Astrocyte of the hippocampus (primary cell): Measurements from ENCODE around the gene PTPRJ.

Source experiments
- DNase-seq: peaks from one replicate; pipeline ENCODE4 v3.0.0; 2011; ENCODE audit warnings: low read depth, low spot score

The PTPRJ gene

DNA sequence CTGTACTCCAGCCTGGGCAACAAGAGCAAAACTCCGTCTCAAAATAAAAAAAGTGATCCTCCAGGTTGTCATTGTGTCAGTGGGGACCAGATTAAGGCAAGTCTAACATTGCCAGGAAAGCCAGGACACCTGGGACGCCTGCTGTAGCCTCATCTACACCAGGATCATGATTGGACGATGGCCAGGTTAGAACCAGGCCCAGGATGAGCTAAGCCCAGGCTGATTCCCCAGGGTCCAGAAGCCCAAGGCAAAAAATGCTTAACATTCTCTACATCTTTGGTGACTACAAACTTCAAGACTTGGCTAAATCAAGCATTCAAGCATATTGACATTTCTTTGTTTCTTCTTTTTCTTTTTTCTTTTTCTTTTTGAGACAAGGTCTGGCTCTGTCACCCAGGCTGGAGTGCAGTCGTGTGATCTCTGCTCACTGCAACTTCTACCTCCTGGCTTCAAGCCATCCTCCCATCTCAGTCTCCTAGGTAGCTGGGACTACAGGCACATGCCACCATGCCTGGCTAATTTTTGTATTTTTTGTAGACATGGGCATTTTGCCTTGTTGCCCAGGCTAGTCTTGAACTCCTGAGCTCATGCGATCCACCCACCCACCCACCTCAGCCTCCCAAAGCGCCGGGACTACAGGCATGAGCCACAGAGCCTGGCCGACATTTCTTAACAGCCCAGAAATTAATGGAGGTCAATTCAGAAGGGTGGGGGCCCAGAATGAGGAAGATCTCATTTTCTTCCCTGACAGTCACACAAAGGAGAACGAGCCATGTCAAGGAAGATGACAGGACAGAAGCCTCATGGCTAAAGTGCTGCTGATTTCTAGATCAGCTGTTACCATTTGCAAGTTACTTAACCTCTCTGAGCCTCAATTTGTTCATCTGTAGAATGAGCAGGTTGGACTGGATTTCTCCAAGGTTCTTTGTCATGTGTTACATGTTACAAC, 12.5 kb upstream of the PTPRJ start:
- DNase-seq, result peak; percentile 78

DNA sequence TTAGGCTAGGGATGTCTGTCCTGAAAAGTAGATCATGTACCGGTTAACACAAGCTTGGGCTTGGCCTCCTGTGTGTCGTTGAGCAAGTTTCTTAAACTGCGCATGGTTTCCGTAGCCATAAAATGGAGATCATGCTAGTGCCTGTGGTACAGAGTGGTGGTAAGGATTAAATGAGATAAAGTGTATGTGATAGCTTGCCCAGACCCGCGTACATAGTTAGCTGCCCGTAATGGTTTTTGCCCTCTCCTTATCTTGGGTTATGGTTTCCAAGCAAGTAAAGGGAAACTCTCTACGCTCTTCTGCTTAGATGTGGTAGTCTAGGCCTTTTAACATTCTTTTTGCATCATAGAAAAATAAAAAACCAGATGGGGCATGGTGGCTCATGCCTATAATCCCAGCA, 11.0 kb upstream of the PTPRJ start:
- no peak for DNase-seq

DNA sequence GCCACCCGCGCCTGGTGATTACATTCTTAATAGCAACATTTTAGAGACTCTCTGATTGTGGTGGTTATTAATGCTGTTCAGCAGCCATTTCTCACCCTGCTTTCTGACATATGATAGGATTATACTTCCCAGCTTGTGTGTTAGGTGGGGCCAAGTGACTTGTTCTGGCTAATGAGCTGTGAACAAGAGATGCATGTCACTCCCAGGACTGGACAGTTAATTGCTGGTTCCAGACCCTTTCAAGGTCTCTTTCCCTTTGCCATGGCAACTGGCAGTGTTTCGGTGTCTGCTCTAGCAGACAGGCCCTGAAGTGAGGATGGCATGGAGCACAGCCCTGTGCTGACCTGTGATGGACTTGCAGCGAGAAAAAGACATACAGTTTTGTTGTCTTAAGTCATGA, 8.9 kb upstream of the PTPRJ start:
- no peak for DNase-seq

DNA sequence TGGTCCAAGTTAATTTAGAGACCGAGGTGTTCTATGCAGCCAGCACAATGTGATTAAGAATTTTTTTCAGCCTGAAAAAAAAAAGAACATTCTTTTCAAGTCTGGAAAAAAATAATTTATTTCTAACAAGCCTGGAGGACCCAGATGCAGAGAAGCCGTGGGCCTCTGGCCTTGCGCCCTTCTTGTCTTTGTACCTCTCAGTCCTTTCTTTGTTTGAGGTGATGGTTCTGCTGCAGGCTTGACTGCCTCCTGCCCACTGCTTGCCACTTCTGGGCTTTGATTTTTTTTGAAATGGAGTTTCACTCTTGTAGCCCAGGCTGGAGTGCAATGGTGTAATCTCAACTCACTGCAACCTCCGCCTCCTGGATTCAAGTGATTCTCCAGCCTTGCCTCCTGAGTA, 7.2 kb upstream of the PTPRJ start:
- no peak for DNase-seq

DNA sequence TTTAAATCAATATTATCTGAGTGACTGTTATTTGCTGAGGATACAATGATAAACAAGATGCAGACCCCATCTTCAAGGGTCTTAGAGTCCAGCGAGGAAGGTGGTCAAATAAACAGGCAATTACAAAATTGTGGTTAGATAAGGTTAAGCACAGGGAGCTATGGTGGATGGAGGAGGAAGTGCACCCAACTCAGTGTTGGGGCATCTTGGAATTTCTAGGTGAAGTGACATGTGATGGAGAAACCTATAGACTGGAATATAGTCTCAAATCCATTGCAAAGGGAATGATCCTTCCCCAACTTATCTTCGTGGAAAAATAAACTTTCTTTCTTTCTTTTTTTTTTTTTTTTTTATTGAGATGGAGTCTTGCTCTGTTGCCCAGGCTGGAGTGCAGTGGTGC, 3.4 kb upstream of the PTPRJ start:
- DNase-seq, result no peak

DNA sequence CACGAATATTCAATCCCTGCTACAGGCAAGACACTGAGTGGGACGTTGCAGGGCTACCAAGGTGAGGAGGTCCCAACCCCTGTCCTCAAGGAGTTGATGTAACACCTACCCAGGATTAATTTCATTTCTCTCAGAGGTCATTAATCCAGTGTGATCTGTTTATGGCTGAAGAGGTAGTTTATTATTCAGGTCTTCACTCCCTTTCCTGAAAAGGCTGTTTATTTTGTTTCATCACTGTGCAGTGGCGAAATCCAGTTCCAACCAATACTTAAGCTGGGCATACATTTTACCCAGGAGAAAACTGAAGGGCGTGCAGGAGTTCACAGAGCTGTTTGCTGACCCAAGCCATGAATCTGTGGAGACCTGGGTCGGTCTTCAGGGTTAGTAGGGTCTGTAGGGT, 2.7 kb upstream of the PTPRJ start:
- DNase-seq, result no peak

DNA sequence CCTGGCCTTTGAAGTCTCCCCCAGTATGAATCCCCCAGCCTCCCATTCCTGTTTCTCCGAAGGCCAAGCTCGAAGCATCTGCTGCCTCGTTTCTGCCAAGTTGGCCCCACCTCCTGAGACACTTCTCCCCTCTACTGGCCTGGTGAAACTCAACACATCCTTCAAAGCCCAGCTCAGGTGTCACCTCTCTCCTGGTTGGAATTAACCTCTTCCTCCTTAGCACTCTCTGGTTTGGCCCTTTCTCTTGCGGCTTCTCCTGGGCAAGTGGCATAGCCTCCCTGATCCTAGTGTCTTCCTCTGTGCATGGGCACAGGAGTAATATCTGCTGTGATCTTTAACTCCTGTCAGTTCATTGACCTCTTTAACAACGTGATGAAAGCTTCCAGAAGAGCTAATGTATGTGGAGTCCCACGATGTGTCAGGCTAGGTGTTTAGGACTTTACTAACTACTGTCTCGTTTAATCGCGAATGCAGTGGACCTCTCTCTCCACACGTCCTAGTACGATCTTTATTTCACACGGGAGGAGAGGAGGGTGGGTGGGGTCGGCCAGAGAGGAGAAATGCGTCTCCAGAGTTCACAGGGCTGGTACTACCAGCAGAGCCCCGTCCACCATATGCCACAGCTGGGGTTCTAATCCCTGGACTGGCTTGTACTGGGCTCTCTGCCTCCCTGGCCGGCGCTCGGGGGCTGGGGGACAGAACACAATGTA, 826 bp upstream of the PTPRJ start:
- DNase-seq, result peak; percentile 55

DNA sequence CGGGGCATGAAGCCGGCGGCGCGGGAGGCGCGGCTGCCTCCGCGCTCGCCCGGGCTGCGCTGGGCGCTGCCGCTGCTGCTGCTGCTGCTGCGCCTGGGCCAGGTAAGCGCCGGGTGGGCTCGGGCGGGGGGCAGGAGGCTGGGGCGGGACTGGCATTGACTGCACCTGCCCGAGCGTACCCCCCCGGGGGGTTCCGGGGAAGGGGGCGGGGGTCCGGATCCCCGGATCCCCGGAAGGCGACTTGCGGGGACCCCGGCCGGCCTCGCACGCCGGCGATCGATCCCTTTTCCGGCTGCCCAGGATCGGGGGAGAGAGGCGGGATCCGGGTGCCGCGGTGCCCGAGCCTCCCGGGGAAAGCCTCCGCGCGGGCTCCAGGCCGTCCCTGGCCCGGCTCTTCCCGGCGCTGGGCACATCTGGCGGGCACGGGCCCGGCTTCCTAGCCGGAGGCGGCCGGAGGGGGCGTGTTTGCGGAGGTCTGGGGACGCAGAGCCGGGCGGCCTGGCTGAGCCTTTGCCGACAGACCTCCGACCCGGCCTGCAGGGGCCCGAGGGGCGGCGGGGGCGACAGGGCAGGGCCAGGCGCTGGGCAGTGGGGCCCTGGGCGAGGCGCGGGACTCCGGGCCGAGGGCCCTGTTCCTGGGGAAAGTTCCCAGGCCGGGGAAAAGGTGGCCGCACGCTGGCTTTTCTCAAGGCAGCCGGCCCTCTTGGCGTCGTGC, 705 bp downstream of the PTPRJ start:
- DNase-seq, result peak; percentile 75

DNA sequence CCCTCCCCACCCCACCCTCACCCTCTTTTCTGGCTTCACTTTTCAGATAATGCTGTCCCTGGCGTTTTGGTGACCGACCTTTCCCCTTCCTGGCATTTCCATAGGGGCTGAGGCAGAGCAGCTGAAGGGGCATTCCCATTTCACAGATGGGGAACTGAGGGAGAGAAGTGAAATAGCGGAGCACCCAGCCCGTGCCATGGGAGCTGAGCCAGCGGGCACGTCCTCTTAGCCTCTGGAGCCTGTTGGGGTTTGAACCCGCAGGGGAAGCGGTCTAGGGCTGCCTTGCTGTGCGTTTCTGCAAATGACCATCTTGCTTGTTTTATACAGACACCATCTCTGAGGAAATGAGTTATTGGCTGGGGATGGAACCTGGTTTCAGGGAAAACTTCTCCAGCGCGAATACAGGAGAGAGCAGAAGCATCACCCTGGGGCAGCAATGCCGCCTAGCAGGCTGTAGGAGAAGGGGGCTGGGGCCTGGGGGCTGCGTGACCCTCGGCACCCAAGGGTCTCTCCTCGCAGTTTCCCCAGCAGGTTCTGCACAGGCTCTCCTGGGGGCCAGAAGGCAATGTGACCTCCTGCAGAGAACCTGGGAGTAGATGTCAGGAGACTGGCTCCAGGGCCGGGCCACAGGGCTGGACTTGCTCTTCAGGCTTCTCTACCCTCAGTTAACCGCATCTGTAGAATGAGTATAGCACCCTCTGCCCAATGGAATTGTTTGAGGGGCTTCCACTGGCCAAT, 1.5 kb downstream of the PTPRJ start:
- DNase-seq, result no peak

DNA sequence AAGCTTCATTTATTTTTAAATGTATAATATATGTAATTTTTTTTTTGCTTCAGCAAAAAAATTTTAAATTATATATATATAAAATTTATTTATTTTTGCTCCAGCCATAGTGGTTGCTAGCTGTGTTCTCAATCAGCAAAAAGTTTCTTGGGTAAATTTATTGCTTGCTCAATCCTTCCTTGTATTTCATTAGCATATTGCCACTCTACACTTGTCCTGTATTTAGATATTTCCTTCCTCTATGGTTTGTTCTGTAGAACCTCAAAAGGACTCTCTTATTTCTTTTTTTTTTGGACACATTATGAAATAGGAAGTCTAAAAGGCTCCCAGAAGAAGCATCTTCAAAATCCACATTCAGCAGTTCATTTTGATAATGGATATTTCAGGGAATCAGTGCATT, 2.3 kb downstream of the PTPRJ start:
- DNase-seq, result no peak

DNA sequence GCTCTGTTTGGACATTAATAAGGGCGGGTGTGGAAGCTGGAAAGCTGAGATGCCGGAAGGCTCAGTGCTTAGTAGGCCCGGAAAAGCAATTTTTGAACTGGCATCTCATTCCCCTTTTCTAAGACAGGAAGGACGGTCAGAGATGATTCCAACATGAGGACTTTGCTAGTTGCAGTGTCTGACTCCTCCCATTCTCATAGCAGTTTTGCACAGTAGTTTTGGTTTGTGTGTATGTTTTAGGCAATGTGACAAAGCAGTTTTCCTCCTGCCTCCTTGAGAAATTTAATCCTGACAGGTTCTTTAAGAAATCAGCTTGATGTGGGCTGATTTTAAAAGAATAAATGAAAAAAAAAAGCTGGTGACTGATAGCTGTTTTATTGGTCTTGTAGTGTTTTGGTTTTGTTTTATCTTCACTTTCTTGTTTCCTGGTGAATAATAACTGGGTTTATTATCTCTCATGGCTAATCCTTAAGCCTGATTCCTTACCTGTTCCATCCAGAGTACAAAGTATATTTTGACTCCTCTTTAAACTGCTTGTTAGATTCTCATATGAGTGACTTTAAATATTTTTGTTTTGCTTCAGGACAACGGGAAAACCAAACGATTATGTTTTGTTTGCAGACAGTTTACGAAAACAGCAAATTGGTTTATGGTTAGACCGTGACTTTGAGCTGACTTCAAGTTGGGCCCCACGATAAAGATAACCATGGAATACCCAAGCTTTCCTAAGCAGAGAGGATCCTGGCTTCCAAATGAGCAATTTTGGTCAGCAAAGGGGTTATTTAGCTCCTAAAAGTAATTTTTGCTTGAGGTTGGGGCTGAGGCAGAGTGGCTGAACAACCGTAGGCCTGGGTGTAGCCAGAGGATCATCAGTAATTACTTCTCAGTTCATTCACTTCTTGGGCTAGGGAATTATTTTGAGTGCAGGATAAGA, 3.4 kb downstream of the PTPRJ start:
- DNase-seq, result no peak

DNA sequence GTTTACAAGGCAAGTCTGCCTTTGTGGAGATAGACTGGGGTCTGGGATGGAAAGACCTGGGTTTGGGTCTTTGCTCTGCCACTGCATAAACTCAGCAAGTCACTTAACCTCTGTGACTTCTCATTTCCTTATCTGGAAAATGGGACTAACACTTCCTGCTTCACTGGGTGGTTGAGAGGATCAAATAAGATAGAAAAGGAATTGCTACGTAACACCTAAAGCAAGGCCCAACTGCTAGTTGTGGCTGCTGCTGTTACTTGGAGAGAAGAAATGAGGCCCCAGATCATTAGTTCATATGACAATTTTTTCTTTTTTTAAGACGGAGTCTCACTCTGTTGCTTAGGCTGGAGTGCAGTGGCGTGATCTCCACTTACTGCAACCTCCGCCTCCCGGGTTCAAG, 5.9 kb downstream of the PTPRJ start:
- DNase-seq, result no peak

DNA sequence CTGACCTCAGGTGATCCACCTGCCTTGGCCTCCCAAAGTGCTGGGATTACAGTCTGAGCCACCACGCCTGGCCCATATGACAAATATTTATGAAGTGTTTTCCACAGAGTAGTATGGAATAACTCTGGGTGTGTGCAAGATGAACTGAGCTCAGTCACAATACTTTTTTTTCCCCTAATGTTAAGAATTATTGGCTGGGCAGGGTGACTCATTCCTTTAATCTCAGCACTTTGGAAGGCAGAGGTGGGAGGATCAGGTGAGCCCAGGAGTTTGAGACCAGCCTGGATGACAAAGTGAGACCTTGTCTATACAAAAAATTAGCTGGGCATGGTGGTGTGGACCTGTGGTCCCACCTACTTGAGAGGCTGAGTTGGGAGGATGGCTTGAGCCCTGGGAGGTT, 6.4 kb downstream of the PTPRJ start:
- DNase-seq, result no peak

DNA sequence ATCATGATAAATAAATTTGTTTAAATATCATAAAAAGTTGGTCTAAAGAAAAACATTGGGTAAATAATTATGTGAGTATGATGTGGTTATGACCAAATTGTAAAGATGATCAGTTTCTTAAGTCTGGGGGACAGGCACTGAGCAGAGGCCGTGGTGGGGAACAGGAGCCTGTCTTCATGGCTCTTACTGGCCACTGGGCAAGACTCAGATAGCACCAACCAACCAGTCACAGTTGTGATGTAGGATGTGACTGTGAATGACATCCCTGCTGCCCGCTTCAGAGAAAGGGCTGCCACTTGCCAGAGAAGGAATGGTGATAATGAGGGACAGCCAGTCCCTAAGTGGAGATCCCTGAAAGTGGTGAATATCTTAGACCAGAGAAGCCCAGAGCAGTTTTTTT, 7.0 kb downstream of the PTPRJ start:
- no peak for DNase-seq

DNA sequence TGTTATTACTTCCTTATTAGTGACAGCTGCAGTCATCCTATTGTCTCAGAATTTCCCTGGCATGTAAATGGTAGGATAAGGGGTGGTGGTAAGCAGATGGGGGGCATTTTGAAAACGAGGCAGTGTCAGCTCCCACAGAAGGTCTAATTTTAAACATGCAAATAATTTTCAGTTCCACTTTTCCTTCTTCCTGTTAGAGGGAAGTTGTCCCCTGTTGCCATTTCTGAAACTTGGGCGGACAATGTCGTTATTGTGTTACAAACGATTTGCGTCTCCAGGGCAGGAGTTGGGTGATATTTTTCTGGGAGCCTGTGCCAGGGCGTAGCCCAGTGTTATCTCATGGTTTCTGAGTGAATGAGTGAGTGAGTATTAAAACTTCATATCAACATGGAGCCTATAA, 7.4 kb downstream of the PTPRJ start:
- no peak for DNase-seq

DNA sequence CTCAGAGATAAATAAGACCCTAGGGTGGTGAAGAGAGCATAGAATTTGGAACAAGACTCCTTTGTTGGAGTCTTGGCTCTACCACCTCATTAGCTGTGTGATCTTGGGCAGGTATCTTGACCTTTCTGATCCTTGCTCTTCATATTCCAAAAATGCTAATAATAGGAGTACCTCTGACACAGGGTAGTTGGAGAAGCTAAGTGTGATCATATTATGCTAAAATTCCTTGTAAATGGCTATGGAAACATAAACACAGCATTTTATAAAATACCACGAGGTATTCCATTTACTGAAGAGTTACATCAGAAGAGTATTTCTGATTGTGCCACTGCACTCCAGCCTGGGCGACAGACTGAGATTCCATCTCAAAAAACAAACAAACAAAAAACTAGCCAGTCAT, 9.4 kb downstream of the PTPRJ start:
- DNase-seq, result no peak

DNA sequence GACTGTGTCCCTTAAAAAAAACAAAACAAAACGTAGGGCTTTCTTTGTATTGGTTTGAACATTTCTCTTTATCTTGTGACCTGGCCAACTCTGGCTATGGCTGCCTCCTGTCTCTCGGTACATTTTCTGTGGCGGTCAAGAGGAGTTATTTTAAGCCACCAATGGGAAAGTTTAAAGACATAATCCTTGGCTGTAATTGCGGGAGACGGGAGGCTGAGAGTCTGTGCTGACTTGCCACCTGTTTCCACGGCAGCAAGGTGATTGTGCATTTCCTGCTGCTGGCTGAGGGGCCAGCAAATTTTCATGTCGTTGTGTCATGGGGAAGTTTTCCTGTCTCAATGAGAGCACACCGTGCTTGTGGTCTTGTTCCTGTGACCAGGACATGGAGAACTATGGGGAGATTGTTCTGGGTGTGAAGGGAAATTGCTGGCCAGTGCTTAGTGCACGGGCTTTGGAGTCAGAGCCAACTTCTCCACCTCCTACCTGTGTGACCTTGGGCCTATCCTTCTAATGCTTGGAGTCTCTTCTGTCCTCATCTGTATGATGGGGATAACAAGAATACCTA, 11.0 kb downstream of the PTPRJ start:
- peak; percentile 73 for DNase-seq

DNA sequence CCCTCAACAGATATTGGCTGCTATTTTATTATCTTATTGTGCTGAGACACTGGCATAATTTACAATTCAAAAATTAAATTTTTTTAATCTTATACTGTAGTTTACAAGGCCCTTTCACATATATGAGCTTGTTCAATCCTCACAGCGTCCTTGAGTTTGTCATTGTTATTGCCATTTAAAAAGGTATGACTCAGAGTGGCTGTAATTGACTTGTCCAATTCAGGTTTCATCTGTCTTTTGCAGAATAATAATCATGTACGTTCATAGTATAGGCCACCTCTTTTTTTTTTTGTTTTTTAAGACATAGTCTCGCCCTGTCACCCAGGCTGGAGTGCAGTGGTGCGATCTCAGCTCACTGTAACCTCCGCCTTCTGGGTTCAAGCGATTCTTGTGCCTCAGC, 11.5 kb downstream of the PTPRJ start:
- DNase-seq, result no peak

DNA sequence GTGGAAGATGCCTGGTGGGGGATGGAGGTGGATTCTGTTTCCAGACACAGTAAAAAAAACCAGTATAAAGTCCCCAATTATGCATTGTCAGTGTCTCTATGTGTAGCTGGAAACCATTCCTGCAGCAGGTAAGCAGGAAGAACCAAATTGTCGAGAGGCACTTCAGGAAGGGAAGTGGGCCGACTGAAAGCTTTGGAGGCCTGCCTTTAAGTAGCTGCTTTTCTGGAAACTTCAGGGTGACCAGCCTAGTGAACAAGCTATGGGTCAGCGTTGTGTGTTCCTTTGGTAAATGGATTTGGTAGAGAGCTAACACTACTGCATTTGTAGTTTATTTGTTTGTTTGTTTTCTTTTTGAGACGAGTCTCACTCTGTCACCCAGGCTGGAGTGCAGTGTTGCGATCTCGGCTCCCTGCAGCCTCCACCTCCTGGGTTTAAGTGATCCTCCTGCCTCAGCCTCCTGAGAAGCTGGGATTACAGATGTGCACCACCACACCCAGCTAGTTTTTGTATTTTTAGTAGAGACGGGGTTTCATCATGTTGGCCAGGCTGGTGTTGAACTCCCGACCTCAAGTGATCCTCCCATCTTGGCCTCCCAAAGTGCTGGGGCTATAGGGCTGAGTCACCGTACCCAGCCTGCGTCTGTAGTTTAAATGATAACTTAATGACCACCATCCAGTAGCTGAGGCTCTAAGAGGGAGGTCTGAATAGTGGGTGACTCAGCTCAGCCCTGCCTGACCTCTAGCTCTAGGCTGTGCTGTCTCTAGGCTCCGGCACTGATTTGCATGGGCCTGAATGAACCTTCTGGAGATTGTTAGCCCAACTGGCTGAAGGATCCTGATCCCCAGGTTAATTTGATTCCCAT, 12.8 kb downstream of the PTPRJ start:
- DNase-seq, result peak; percentile 65
